IMR-90 (cell line): ENCODE results near the gene MIB1. TPM values are rescaled to one million over a fixed set of nuclear protein-coding genes. Genes with fewer than 3 reads are reported as not detected.

Experiments
- ATAC-seq: fragments of 200-7000 bp; cut with Tn5 transposase; 2 replicates; pipeline ENCODE4 v1.9.1; 2020; ENCODE audit warnings: low read depth, mild to moderate bottlenecking, moderate library complexity
- BruUV-seq: library from RNA; stranded (reverse); fragments of 400-500 nt; replicated peaks from 2 replicates; lab custom pipeline; 2021; lab: Mats Ljungman, UMichigan
- CTCF ChIA-PET: fragments of 300-600 bp; formaldehyde crosslinking; extraction: SDS; loops from one replicate; lab custom pipeline; 2021; ENCODE audit warnings: antibody characterized with exemption; lab: Yijun Ruan, JAX
- POLR2A ChIA-PET: fragments of 300-600 bp; sonication (Branson Sonifier 250); formaldehyde crosslinking; loops from one replicate; lab custom pipeline; 2022; ENCODE audit warnings: antibody characterized with exemption; ENCODE audit not compliant: unreplicated experiment; lab: Charles Lee
- DNase-seq: peaks from one replicate; pipeline ENCODE4 v3.0.0; 2013
- H2AFZ ChIP-seq: replicated peaks from 2 replicates; pipeline ENCODE3; 2013; ENCODE audit warnings: low read length, mild to moderate bottlenecking; ENCODE audit not compliant: poor library complexity
- H2AK5ac ChIP-seq: 2 replicates; pipeline ENCODE4 v1.6.1; 2013; ENCODE audit warnings: low read depth, low read length, inconsistent platforms
- H2AK9ac ChIP-seq: replicated peaks from 2 replicates; pipeline ENCODE3; 2013; ENCODE audit warnings: mild to moderate bottlenecking, low read depth, low read length, moderate library complexity; ENCODE audit not compliant: poor library complexity
- H2BK120ac ChIP-seq: 2 replicates; pipeline ENCODE4 v1.6.1; 2013; ENCODE audit warnings: low read depth, low read length, inconsistent platforms
- H2BK15ac ChIP-seq: 3 replicates; pipeline ENCODE4 v1.6.1; 2013; ENCODE audit warnings: low read depth, low read length, inconsistent platforms
- H2BK20ac ChIP-seq: 2 replicates; pipeline ENCODE4 v1.6.1; 2013; ENCODE audit warnings: low read depth, mild to moderate bottlenecking, inconsistent platforms, low read length, moderate library complexity
- H2BK5ac ChIP-seq: 2 replicates; pipeline ENCODE4 v1.6.1; 2013; ENCODE audit warnings: mild to moderate bottlenecking, low read depth, low read length, inconsistent platforms; ENCODE audit not compliant: poor library complexity, severe bottlenecking
- H3K14ac ChIP-seq: replicated peaks from 2 replicates; pipeline ENCODE4 v1.6.1; 2013; ENCODE audit warnings: low read depth, low read length, inconsistent platforms
- H3K18ac ChIP-seq: 2 replicates; pipeline ENCODE4 v1.6.1; 2013; ENCODE audit warnings: low read depth, low read length, control low read depth
- H3K23ac ChIP-seq: 2 replicates; pipeline ENCODE4 v1.6.1; 2013; ENCODE audit warnings: low read depth, low read length, inconsistent platforms
- H3K27ac ChIP-seq: 2 replicates; pipeline ENCODE4 v1.5.1; 2013; ENCODE audit warnings: mild to moderate bottlenecking, control low read depth, low read length; ENCODE audit not compliant: insufficient read depth
- H3K27me3 ChIP-seq: 2 replicates; pipeline ENCODE4 v1.6.1; 2013; ENCODE audit warnings: low read length; ENCODE audit not compliant: control insufficient read depth, insufficient read depth
- H3K36me3 ChIP-seq: 2 replicates; pipeline ENCODE4 v1.6.1; 2013; ENCODE audit warnings: low read length, mixed read lengths; ENCODE audit not compliant: control insufficient read depth, insufficient read depth
- H3K4ac ChIP-seq: 2 replicates; pipeline ENCODE4 v1.6.1; 2013; ENCODE audit warnings: low read depth, low read length, inconsistent platforms
- H3K4me1 ChIP-seq: 2 replicates; pipeline ENCODE4 v1.6.1; 2013; ENCODE audit warnings: low read length, mixed read lengths; ENCODE audit not compliant: control insufficient read depth, insufficient read depth
- H3K4me2 ChIP-seq: 2 replicates; pipeline ENCODE4 v1.6.1; 2013; ENCODE audit warnings: low read depth, mild to moderate bottlenecking, control low read depth, low read length, moderate library complexity
- H3K4me3 ChIP-seq: 2 replicates; pipeline ENCODE4 v1.5.1; 2013; ENCODE audit warnings: low read depth, mild to moderate bottlenecking, control low read depth, low read length, moderate library complexity; ENCODE audit not compliant: insufficient read depth
- H3K56ac ChIP-seq: 2 replicates; pipeline ENCODE4 v1.6.1; 2013; ENCODE audit warnings: low read length, inconsistent platforms; ENCODE audit not compliant: insufficient read depth; ENCODE audit errors: extremely low read depth
- H3K79me1 ChIP-seq, 2 experiments: 2 replicates each; pipeline ENCODE4 v1.6.1; 2013; ENCODE audit warnings: low read length in 2 of 2, inconsistent platforms in 1 of 2, low read depth in 1 of 2
- H3K9ac ChIP-seq: 2 replicates; pipeline ENCODE4 v1.6.1; 2013; ENCODE audit warnings: low read depth, low read length, control low read depth
- H3K9me1 ChIP-seq: 2 replicates; pipeline ENCODE4 v1.6.1; 2013; ENCODE audit warnings: low read length, inconsistent platforms; ENCODE audit not compliant: insufficient read depth
- H3K9me3 ChIP-seq: 2 replicates; pipeline ENCODE4 v1.6.1; 2013; ENCODE audit warnings: low read length; ENCODE audit not compliant: control insufficient read depth, insufficient read depth
- H4K20me1 ChIP-seq: 2 replicates; pipeline ENCODE4 v1.6.1; 2013; ENCODE audit warnings: low read length, inconsistent platforms; ENCODE audit not compliant: insufficient read depth
- H4K5ac ChIP-seq: 2 replicates; pipeline ENCODE4 v1.6.1; 2013; ENCODE audit warnings: mild to moderate bottlenecking, low read depth, low read length, control low read depth
- H4K8ac ChIP-seq, 2 experiments: 2 replicates each; pipeline ENCODE4 v1.6.1; 2013; ENCODE audit warnings: low read depth in 2 of 2, low read length in 2 of 2, control low read depth in 1 of 2, inconsistent platforms in 1 of 2
- H4K91ac ChIP-seq: 2 replicates; pipeline ENCODE4 v1.6.1; 2013; ENCODE audit warnings: low read depth, low read length, inconsistent platforms; ENCODE audit not compliant: insufficient read depth
- FOS ChIP-seq: fragments of 150-350 bp; IDR thresholded peaks from 2 replicates; pipeline ENCODE4 v1.6.1; 2016; ENCODE audit warnings: low read depth, low read length
- MAZ ChIP-seq: IDR thresholded peaks from 2 replicates; pipeline ENCODE4 v1.6.1; 2012; ENCODE audit warnings: low read depth, mild to moderate bottlenecking, low read length, improper control_type of control experiment, moderate library complexity, borderline replicate concordance
- NFE2L2 ChIP-seq: fragments of 150-350 bp; IDR thresholded peaks from 2 replicates; pipeline ENCODE4 v1.6.1; 2016; ENCODE audit warnings: low read depth, mild to moderate bottlenecking, low read length
- WGBS, 2 experiments: methylation state at CpG; one replicate each; pipeline versions ENCODE4 v1.1.5 to v1.1.7; 2013; ENCODE audit warnings: missing lambda C conversion rate in 2 of 2; ENCODE audit not compliant: insufficient read length in 1 of 2; ENCODE audit errors: extremely low coverage in 2 of 2; 5-methylcytosine and 5-hydroxymethylcytosine counted together
- dilution Hi-C: fragments of 300-500 bp; cut with HindIII; formaldehyde crosslinking; loops from one replicate; pipeline ENCODE4 v1.14.3; 2018; ENCODE audit warnings: low sequenced_read_pairs; ENCODE audit not compliant: unreplicated experiment
- in situ Hi-C: fragments of 300-500 bp; cut with MboI; formaldehyde crosslinking; loops from 3 replicates; pipeline ENCODE4 v1.14.3; 2019; ENCODE audit warnings: low sequenced_read_pairs, inconsistent platforms, mixed read lengths
- intact Hi-C: fragments of 100-400 bp; cut with micrococcal nuclease; formaldehyde crosslinking; loops from 2 replicates; pipeline ENCODE4 v1.10.0; 2022
- polyA plus RNA-seq, 3 experiments: library from polyadenylated mRNA; depleted of rRNA; stranded (reverse); fragments of >200 nt; gene quantifications; 2 replicates each; pipeline ENCODE4 v1.2.3, GENCODE V29; 2012; ENCODE audit warnings: low replicate concordance in 1 of 3
- total RNA-seq: library from RNA; depleted of rRNA; stranded (reverse); fragments of >200 nt; gene quantifications from 2 replicates; pipeline ENCODE4 v1.2.3, GENCODE V29; 2012
- TF ChIP-seq, protein P1 (sequence below): conservative IDR thresholded peaks from 2 replicates; pipeline ENCODE4 v1.5.1; 2012; ENCODE audit warnings: mild to moderate bottlenecking, low read depth, low read length, improper control_type of control experiment
- TF ChIP-seq, protein P2 (sequence below): fragments of 150-350 bp; IDR thresholded peaks from 2 replicates; pipeline ENCODE4 v1.6.1; 2017; ENCODE audit warnings: mild to moderate bottlenecking, antibody characterized with exemption, low read length, low read depth

Gene MIB1
- total and polyA plus RNA-seq, 2 of the 4 experiments (the other 2 are of a cell fraction) = 5.9 to 80.1 TPM

DNA sequence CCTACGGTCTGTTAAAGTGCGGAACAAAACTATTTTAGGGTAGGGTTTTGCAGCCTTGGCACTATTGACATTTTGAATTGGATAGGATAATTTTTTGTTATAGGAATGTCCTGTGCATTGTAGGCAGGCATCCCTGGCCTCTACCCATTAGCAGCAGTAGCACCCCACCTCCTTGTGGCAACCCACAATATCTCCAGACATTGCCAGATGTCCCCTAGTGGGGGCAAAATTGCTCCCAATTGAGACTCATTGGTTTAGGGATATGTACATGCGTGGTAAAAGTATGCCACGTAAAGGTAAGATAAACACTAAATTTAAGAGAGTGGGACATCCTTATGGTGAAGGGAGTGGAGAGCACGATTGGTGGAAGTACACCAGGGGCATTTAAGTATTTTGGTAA, 4.6 kb downstream of the MIB1 start:
- in situ Hi-C loops = no loop called here
- ChIA-PET POLR2A (no interaction called here), CTCF (no interaction called here)

More for the DNA sequence above, 4.6 kb downstream of the MIB1 start:
- TF ChIP-seq MAZ (no peak), NFE2L2 (no peak), FOS (no peak)
- TF ChIP-seq, protein P1, sequence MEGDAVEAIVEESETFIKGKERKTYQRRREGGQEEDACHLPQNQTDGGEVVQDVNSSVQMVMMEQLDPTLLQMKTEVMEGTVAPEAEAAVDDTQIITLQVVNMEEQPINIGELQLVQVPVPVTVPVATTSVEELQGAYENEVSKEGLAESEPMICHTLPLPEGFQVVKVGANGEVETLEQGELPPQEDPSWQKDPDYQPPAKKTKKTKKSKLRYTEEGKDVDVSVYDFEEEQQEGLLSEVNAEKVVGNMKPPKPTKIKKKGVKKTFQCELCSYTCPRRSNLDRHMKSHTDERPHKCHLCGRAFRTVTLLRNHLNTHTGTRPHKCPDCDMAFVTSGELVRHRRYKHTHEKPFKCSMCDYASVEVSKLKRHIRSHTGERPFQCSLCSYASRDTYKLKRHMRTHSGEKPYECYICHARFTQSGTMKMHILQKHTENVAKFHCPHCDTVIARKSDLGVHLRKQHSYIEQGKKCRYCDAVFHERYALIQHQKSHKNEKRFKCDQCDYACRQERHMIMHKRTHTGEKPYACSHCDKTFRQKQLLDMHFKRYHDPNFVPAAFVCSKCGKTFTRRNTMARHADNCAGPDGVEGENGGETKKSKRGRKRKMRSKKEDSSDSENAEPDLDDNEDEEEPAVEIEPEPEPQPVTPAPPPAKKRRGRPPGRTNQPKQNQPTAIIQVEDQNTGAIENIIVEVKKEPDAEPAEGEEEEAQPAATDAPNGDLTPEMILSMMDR = no peak
- TF ChIP-seq, protein P2, sequence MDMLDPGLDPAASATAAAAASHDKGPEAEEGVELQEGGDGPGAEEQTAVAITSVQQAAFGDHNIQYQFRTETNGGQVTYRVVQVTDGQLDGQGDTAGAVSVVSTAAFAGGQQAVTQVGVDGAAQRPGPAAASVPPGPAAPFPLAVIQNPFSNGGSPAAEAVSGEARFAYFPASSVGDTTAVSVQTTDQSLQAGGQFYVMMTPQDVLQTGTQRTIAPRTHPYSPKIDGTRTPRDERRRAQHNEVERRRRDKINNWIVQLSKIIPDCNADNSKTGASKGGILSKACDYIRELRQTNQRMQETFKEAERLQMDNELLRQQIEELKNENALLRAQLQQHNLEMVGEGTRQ = no peak
- no peaks in the 10 kb centered on the region; the same call in 1 of the 2 replicates for H3K36me3 ChIP-seq
- H2BK120ac ChIP-seq = no peak overlapping the region
- no peak overlapping the region for H4K5ac ChIP-seq
- no peak overlapping the region for H3K14ac ChIP-seq
- no peak overlapping the region for H2AK9ac ChIP-seq
- no CpG with 5 or more reads among the region's 5 CpGs for WGBS, 2 experiments
- BruUV-seq = no TSS peak
- peaks cover 3% of the 10 kb centered on the region; the same call in 1 of the 2 replicates for H3K9me1 ChIP-seq
- DNase-seq = no peak
- H4K8ac ChIP-seq = no peak overlapping the region
- peaks cover 19 to 64% of the 10 kb centered on the region in 2 experiments for H3K79me1 ChIP-seq
- H2AK5ac ChIP-seq = no peak overlapping the region
- no peak overlapping the region for H3K9ac ChIP-seq
- no peak overlapping the region for H3K4me3 ChIP-seq
- H2BK20ac ChIP-seq = no peak overlapping the region
- no peak overlapping the region for H2AFZ ChIP-seq
- no peak overlapping the region for H3K23ac ChIP-seq
- no peak overlapping the region for H3K4me2 ChIP-seq
- dilution Hi-C loops (no loop called here), intact Hi-C loops (loop anchor here (10.0 kb wide), 2 partner anchors 110 to 130 kb away; partner anchors contain the start of gene SNRPD1)
- no peaks in the 10 kb centered on the region for H3K9me3 ChIP-seq
- H4K91ac ChIP-seq = no peak overlapping the region
- no peak overlapping the region for H3K27ac ChIP-seq
- no peak overlapping the region for H3K18ac ChIP-seq
- no peak overlapping the region for H2BK15ac ChIP-seq
- no peak overlapping the region for H3K4ac ChIP-seq
- no peaks in the 10 kb centered on the region for H3K27me3 ChIP-seq
- H2BK5ac ChIP-seq = no peak overlapping the region
- peaks cover 33% of the 10 kb centered on the region for H4K20me1 ChIP-seq
- H3K4me1 ChIP-seq = no peaks in the 10 kb centered on the region
- ATAC-seq = no peak
- no peak overlapping the region for H3K56ac ChIP-seq
